LoVo (cell line): Measurements from ENCODE around the gene ECD.
A peak's percentile ranks its signal among the peaks of the same experiment; 100 is the strongest.

Source experiments
- DNase-seq: peaks from one replicate; pipeline ENCODE4 v3.0.0-alpha.2; 2016; ENCODE audit warnings: low spot score

The ECD gene

DNA sequence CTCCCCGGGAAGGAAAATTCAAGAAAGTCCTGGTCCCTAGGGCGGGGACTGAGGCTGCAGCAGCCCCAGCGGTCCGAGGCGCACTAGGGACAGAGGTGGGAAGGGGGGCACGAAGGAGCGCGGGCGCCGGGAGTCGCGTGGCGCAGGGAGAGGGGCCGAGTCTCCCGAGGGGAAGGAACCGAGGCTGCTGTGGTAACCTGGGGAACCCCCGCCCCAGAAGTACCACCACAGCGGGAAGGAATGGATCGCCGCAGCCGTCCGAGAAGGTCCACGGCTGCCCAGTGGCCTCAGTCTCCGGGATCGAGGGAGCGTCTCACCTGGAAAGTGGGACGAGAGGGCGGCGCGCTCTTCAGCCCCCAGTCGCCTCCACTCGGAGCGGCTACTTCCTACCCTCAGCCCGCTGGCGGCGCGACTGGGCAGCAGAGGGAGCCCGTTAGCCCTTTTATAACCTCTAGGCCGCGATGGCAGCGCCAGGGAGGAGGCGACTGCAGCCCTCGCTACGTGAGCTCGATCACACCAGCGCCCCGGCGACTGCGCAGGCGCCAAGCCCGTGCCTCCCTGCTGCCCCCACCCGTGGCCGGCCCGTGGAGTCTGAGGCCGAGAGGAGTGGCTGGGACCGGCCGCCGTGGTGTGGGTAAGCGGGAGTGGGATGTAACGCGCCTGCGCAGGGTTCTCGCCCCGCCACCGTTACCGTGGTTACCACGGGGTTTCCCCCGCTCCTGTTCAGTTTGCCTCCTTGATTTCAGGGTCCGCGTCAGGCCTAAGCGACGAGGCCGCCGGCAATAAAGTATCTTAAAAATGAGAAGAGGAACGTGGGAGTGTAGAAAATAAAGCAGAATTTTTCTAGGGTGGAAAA lies 71.1 kb downstream of the ECD start, which contains the start of gene P4HA1:
P4HA1 (minus strand) TSS at position 418 of the 856 bp plus-strand sequence. CDS start 21,983 bp downstream, outside the sequence.
- peak; percentile 95 for DNase-seq

GRCh38 chr10:73096041-73096448 lies 71.8 kb downstream of the ECD start:
- peak; percentile 61 for DNase-seq

DNA sequence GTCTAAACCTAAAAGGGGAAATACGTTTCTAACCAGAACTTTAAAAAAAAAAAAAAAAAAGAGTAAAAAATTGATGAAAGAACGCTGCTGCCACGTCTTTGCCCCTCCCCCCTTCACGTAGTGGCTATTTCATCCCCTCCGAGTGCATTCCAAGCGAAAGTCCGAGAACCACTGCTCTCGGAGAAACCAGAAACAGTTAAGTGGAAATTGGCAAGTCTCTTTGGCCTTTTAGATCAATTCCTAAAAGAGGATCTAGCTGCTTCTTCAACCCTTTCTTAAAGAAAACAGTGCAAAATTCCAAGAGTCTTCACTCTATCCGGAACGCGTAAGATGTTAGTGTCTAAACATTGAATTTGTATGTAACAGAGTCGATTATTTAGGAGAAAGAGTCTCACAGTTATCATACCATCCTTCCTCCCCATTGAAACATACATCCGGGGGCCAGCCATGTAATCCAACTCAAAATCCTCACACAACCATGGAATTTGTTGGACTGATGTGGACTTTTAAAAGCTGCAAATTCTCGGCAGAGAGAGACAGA lies 72.3 kb downstream of the ECD start:
- peak; percentile 58 for DNase-seq

- no peak for DNase-seq
Observed at GRCh38 chr10:73094986-73095480, 72.8 kb downstream of the ECD start.

DNA sequence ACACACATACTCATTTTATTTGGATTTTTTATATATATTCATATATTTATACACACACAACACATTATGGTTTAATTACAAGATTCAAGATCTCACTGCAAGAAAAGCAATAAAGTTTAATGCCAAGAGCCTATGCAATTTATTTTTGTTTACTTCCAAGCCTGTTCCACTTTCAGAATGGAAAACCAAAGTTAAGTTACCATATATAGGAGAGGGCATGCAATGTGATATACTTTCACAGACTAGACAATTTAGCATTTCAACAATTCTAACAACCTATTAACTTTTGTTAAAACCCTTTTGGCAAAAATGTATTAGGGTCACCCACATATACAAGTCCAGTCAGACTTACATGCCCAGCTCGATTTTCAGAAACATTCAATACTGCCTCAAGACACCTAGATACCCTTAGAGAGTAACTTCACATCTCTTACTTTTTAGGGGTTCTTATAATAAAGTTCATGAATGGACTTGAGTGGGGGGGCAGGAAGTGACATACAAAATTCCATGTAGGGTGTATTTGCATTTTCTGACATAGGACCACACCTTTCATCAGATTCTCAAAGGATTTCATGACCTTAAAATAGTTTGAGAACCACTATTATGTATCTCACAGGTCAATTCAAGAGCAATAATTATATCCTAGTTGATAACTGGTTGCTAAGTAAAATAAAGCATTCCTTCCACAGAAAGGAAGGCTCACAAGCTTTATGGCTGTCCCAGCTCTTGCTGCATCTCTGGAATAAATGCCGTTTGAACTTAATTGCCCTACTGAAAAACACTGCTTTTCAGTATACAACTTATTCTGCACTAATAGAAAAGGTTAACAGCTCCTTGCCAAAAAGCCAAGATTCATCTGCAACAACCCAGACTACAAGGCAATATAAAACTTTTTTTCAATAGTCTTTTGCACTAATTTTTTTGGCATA lies 73.6 kb downstream of the ECD start:
- peak; percentile 8 for DNase-seq

DNA sequence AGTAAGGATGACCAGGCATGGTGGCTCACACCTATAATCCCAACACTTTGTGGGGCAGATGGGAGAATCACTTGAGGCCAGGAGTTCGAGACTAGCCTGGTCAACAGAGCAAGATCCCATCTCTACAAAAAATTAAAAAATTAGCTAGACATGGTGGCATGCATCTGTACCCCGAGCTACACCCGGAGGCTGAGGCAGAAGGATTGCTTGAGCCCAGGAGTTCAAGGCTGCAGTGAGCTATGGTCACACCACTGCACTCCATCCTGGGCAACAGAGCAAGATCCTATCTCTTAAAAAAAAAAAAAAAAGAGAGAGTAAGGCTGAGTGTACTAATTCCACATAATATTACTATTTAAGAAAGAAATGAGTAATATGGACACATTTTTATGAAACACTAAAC lies 75.0 kb downstream of the ECD start:
- DNase-seq, result no peak

GRCh38 chr10:73088304-73088703 lies 79.5 kb downstream of the ECD start:
- DNase-seq, result no peak

DNA sequence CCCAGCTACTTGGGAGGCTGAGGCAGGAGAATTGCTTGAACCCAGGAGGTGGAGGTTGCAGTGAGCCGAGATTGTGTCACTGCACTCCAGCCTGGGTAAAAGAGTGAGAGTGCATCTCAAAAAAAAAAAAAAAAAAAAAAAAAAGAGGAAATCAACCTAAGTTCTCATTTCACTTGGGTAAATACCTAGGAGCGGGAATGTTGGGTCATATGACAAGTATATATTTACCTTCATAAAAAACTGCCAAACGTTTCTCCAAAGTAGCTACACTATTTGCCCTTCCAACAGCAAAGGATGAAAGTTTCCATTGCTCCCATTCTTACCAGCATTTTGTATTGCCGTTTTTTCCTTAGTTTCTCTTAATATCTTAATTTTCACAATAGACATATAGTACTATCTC lies 81.0 kb downstream of the ECD start:
- DNase-seq, result no peak

DNA sequence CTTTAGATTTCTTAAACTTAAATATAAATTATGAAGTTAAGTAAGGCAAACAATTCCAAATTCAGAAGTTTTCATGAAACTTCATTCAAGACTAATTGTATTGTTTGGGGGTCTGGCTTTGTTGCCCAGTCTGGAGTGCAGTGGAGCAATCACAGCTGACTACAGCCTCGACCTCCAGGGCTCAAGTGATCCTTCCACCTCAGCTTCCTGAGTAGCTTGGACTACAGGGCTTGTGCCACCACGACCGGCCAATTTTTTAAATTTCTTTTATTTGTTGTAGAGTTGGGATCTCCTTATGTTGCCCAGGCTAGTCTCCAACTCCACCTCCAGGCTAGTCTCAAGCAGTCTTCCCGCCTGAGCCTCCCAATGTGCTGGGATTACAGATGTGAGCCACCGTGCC lies 83.6 kb downstream of the ECD start:
- DNase-seq, result no peak
